ENCODE measurements around the gene IQSEC1. TPM values are rescaled to one million over a fixed set of nuclear protein-coding genes. Genes with fewer than 3 reads are reported as not detected.
A peak's percentile ranks its signal among the peaks of the same experiment; 100 is the strongest.

Gene IQSEC1
- total RNA-seq, 1 donor from 2014 or later, result 148 TPM

DNA sequence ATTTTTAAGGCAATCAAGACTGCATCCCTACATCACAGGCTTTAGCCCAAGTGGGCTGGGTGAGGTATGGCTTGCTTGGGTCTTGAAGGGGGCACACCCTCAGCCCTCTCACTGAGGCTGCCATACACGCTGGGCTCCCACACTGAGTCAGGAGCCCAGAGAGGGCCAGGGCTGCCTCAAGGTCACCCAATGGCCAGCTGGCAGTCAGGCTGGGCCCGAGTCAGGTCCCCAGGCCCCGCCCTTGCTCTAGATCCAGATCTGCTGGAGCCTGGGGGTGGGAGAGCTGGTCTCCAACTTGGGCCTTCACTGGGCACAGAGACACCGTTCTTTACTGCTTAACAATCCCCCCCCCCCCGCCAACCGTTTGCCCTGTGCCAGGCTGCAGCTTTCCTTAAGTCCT lies 88.1 kb downstream of the IQSEC1 start:
- no peak overlapping the region for H3K4me3 ChIP-seq
- no peaks in the 10 kb centered on the region for H3K36me3 ChIP-seq
- H3K4me1 ChIP-seq, result no peaks in the 10 kb centered on the region
- intact Hi-C loops (cut with DNase I), result loop anchor here (10.0 kb wide), 1 partner anchor 90 kb away; no protein-coding TSS in a partner anchor
- TF ChIP-seq, protein P1, sequence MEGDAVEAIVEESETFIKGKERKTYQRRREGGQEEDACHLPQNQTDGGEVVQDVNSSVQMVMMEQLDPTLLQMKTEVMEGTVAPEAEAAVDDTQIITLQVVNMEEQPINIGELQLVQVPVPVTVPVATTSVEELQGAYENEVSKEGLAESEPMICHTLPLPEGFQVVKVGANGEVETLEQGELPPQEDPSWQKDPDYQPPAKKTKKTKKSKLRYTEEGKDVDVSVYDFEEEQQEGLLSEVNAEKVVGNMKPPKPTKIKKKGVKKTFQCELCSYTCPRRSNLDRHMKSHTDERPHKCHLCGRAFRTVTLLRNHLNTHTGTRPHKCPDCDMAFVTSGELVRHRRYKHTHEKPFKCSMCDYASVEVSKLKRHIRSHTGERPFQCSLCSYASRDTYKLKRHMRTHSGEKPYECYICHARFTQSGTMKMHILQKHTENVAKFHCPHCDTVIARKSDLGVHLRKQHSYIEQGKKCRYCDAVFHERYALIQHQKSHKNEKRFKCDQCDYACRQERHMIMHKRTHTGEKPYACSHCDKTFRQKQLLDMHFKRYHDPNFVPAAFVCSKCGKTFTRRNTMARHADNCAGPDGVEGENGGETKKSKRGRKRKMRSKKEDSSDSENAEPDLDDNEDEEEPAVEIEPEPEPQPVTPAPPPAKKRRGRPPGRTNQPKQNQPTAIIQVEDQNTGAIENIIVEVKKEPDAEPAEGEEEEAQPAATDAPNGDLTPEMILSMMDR (IDR thresholded peaks at IDR 0.05), result no peak
- H3K27me3 ChIP-seq, result no peaks in the 10 kb centered on the region
- H3K9me3 ChIP-seq, result no peaks in the 10 kb centered on the region
- H3K27ac ChIP-seq, result no peak overlapping the region
- DNase-seq (ENCODE audit: low spot score in 2 of 2), result no peak

DNA sequence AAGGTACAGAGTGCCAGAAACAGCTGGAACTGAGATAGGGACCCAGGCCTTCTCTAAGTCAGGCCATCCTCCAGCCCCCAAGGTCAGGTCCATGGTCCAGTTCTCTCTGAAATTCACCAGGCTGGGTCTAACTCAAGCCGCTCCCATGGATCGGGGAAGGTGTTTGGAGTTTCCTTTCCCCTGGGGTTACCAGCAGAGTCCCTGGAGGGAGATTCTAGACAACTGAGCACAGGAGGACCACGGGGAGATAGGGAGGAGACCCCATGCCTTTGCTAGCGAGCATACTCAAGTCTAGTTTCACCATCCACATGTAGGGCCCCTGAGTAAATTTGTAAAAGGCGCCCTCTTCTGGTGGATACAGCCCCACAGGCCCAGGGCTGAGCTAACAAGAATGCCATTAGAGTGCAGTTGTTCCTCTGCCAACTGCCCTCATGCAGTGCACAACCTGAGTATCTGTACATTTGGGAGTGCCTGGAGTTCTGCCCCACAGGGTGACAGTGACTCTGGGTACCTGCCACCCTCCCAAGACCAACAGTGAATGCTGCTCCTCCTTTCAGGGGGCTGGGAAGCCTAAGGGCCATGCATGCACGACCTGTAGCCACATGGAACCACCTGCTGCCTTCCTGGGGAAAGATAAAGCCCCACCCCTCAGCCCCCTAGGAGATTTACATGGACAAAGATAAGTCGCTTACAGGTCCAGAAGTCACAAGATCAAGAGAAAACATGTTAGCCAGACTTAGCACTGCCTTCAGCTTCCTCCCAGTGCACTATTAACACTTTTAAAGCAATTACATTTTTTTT lies 89.0 kb downstream of the IQSEC1 start:
- DNase-seq (ENCODE audit: low spot score in 2 of 2), result peak in 1 of 2 donors; percentile 90
- Histone ChIP-seq H3K9me3 (no peaks in the 10 kb centered on the region), H3K27ac (no peak overlapping the region), H3K27me3 (no peaks in the 10 kb centered on the region), H3K4me3 (no peak overlapping the region), H3K36me3 (no peaks in the 10 kb centered on the region), H3K4me1 (no peaks in the 10 kb centered on the region)
- TF ChIP-seq, protein P1 (IDR thresholded peaks at IDR 0.05), result peak; percentile 78 to 86 (median 83)
- intact Hi-C loops (cut with DNase I), result loop anchor here (1.0 to 10.0 kb wide), 3 partner anchors 50 to 116 kb away; no protein-coding TSS in a partner anchor

DNA sequence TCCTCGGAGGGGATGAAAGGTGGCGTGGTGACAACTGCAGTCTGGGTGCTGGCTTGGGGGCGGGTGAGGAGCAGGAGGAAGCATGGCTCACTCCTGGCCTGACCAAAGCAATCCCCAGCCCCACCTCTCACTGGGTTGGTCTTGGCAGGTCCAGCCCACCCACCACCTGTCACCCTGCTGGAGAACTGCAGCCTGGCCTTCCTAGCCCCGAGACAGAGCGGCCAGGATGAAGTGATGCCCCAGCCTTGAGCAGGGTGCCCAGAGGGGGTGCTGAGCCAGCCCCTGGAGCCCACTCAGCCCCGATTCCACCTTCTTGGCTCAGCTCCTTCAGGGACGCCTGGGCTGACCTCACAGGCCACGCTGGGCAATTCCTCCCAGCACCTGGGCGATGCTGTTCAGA lies 89.9 kb downstream of the IQSEC1 start:
- TF ChIP-seq, protein P1 (IDR thresholded peaks at IDR 0.05), result no peak

DNA sequence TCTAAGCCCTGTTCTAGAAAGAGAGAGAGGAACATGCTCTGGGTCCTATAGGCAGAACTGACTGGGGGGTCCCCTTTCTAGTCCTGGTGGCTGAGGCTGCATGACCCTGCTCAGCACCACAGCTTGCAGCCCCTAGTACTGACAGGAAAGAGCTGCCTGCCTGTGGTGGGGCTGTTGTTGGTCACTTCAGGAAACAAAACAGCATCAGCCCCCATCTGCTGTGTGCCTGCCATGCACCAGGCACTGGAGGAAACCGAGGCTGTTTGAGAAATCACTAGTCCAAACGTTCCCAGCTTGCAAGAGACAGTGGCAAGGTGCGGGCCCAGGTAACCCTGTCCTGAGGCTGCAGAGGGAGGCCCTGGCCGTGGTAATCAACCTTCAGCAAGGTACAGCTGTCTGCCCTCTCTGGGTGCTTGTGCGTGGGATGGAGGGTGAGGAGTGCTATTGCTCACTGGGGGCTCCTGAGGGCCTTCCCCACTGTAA lies 90.6 kb downstream of the IQSEC1 start:
- no peak for DNase-seq (ENCODE audit: low spot score in 2 of 2)
- Histone ChIP-seq H3K4me3 (no peak overlapping the region), H3K4me1 (no peaks in the 10 kb centered on the region), H3K27me3 (no peaks in the 10 kb centered on the region), H3K36me3 (no peaks in the 10 kb centered on the region), H3K27ac (no peak overlapping the region), H3K9me3 (no peaks in the 10 kb centered on the region)
- TF ChIP-seq, protein P1 (IDR thresholded peaks at IDR 0.05), result no peak
- intact Hi-C loops (cut with DNase I), result loop anchor here (10.0 kb wide), 1 partner anchor 88 kb away; no protein-coding TSS in a partner anchor

More for the DNA sequence above, 89.9 kb downstream of the IQSEC1 start:
- H3K4me3 ChIP-seq, result no peak overlapping the region
- no peaks in the 10 kb centered on the region for H3K4me1 ChIP-seq
- intact Hi-C loops (cut with DNase I), result loop anchor here (10.0 kb wide), 1 partner anchor 89 kb away; no protein-coding TSS in a partner anchor
- DNase-seq (ENCODE audit: low spot score in 2 of 2), result no peak
- H3K9me3 ChIP-seq, result no peaks in the 10 kb centered on the region
- no peaks in the 10 kb centered on the region for H3K36me3 ChIP-seq
- H3K27ac ChIP-seq, result no peak overlapping the region
- no peaks in the 10 kb centered on the region for H3K27me3 ChIP-seq

DNA sequence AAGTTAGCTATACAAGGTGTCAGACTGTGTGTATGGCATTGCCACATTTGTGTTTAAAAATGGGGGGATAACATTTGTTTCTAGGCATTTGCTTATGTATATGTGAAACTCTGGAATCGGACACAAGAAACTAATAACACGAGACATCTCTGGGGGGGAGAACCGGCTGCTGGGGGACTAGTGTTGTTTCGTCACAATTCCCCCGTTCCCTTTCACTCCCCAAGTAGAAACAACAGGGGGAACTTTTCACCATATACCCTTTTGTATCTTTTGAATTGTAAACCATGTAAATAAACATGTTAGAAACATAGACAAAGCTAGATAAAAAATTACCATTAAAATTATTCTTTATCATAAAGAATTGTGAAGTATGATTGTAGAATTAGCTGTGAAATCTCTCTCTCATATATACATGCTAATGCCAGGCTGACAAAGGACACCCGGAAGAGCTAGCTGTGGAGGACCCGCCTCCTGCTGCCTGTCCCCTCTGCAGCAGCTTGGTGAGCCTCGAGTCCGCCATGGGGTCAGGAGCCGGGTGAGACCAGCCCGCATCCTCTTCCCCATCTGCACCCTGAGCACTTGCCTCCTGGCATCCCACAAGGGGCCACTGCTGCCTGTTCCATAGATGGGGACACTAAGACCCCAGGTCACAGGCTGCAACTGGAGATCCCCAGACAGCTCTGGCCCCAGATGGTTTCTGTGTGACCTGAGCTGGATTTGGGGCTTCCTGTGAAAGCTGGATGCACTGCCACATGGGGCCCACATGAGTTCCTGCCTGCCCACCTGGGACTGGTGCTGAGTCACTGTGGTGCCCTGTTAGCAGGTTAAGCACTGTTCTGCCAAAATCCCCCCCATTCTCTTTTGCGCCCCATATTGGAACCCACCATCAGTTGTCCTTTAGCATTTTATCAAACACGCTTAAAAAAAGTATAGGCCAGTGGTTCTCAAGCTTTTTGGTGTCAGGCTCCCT lies 91.6 kb downstream of the IQSEC1 start:
- no peak for DNase-seq (ENCODE audit: low spot score in 2 of 2)
- H3K9me3 ChIP-seq, result no peaks in the 10 kb centered on the region
- H3K4me1 ChIP-seq, result no peaks in the 10 kb centered on the region
- H3K36me3 ChIP-seq, result no peaks in the 10 kb centered on the region
- no peaks in the 10 kb centered on the region for H3K27me3 ChIP-seq
- TF ChIP-seq, protein P1 (IDR thresholded peaks at IDR 0.05), result no peak
- intact Hi-C loops (cut with DNase I), result loop anchor here (10.0 kb wide), 1 partner anchor 87 kb away; no protein-coding TSS in a partner anchor
- H3K4me3 ChIP-seq, result no peak overlapping the region
- H3K27ac ChIP-seq, result no peak overlapping the region
